Fibroblast of skin of left quadriceps (primary cell): ENCODE data around the gene ASB16.

Source experiments
- DNase-seq, 2 experiments: peaks; one replicate each; pipeline ENCODE4 v3.0.0-alpha.2; 2013; ENCODE audit warnings: low read depth in 2 of 2

ASB16 gene

GRCh38 chr17:44222112-44222869 lies 51.8 kb downstream of the ASB16 start:
- DNase-seq, result no peak

GRCh38 chr17:44223541-44224071 lies 53.1 kb downstream of the ASB16 start:
- no peak for DNase-seq
